GM18951 (cell line): ENCODE measurements around the gene NAPB.
"Not testable (repeated sequence)": the region's sequence is repeated elsewhere in the genome, so short reads cannot be mapped to it uniquely, and the experiment has no call there.

Experiments
- POLR2A ChIP-seq: IDR thresholded peaks from 4 replicates; pipeline ENCODE4 v1.6.1; 2011; ENCODE audit warnings: mild to moderate bottlenecking; ENCODE audit not compliant: insufficient read length, insufficient read depth; ENCODE audit errors: extremely low read depth
- in situ Hi-C: fragments of 300-500 bp; cut with MboI; formaldehyde crosslinking; loops from one replicate; pipeline ENCODE4 v1.12.0; 2022; ENCODE audit warnings: low sequenced_read_pairs, mixed read lengths, inconsistent platforms; ENCODE audit not compliant: unreplicated experiment

The NAPB gene

GRCh38 chr20:23350196-23350903 lies 70.9 kb downstream of the NAPB start, which contains the start of gene NXT1:
TSS of gene NXT1 (plus strand) at chr20:23350791. CDS start at chr20:23354042, 3,251 bp downstream.
- TF ChIP-seq POLR2A, result peak; percentile 59
- in situ Hi-C loops, result no loop called here

GRCh38 chr20:23349338-23350195 lies 71.7 kb downstream of the NAPB start:
- in situ Hi-C loops, result no loop called here
- TF ChIP-seq POLR2A, result no peak

- in situ Hi-C loops, result not testable (repeated sequence)
Measured at GRCh38 chr20:23348510-23348909, 72.8 kb downstream of the NAPB start.

- in situ Hi-C loops, result no loop called here
- no peak for TF ChIP-seq POLR2A
Measured at GRCh38 chr20:23347791-23348190, 73.5 kb downstream of the NAPB start.

- in situ Hi-C loops, result no loop called here
- no peak for TF ChIP-seq POLR2A
Measured at GRCh38 chr20:23346002-23346401, 75.3 kb downstream of the NAPB start.

GRCh38 chr20:23344336-23344735 lies 77.0 kb downstream of the NAPB start:
- no peak for TF ChIP-seq POLR2A
- in situ Hi-C loops, result no loop called here

- no peak for TF ChIP-seq POLR2A
- in situ Hi-C loops, result no loop called here
Measured at GRCh38 chr20:23343590-23343989, 77.7 kb downstream of the NAPB start.

GRCh38 chr20:23341073-23341472 lies 80.2 kb downstream of the NAPB start:
- in situ Hi-C loops, result no loop called here
- no peak for TF ChIP-seq POLR2A

- TF ChIP-seq POLR2A, result no peak
- in situ Hi-C loops, result no loop called here
Measured at GRCh38 chr20:23340524-23340923, 80.8 kb downstream of the NAPB start.

GRCh38 chr20:23339986-23340385 lies 81.3 kb downstream of the NAPB start:
- TF ChIP-seq POLR2A, result no peak

GRCh38 chr20:23337312-23337711 lies 84.0 kb downstream of the NAPB start:
- TF ChIP-seq POLR2A, result no peak

More at GRCh38 chr20:23339986-23340385, 81.3 kb downstream of the NAPB start:
- in situ Hi-C loops, result no loop called here

GRCh38 chr20:23336476-23336875 lies 84.8 kb downstream of the NAPB start:
- in situ Hi-C loops, result no loop called here

More at GRCh38 chr20:23337312-23337711, 84.0 kb downstream of the NAPB start:
- in situ Hi-C loops, result no loop called here

GRCh38 chr20:23335521-23335920 lies 85.8 kb downstream of the NAPB start:
- no peak for TF ChIP-seq POLR2A
- in situ Hi-C loops, result no loop called here

More at GRCh38 chr20:23336476-23336875, 84.8 kb downstream of the NAPB start:
- TF ChIP-seq POLR2A, result no peak

GRCh38 chr20:23334111-23334510 lies 87.2 kb downstream of the NAPB start:
- no peak for TF ChIP-seq POLR2A
- in situ Hi-C loops, result no loop called here
